Activated CD8-positive, alpha-beta memory T cell treated with anti-CD3 and anti-CD28 coated beads for 24 hours (primary cell): ENCODE results near the gene FBXO15.

ENCODE experiments used
- DNase-seq: peaks from one replicate; pipeline ENCODE4 v3.0.0-alpha.2; 2020

The FBXO15 gene

GRCh38 chr18:74152857-74153256 is 5.2 kb upstream of the FBXO15 start:
- DNase-seq = no peak

GRCh38 chr18:74152270-74152669 is 4.6 kb upstream of the FBXO15 start:
- DNase-seq = no peak

GRCh38 chr18:74149878-74150277 is 2.2 kb upstream of the FBXO15 start:
- DNase-seq = no peak

DNA sequence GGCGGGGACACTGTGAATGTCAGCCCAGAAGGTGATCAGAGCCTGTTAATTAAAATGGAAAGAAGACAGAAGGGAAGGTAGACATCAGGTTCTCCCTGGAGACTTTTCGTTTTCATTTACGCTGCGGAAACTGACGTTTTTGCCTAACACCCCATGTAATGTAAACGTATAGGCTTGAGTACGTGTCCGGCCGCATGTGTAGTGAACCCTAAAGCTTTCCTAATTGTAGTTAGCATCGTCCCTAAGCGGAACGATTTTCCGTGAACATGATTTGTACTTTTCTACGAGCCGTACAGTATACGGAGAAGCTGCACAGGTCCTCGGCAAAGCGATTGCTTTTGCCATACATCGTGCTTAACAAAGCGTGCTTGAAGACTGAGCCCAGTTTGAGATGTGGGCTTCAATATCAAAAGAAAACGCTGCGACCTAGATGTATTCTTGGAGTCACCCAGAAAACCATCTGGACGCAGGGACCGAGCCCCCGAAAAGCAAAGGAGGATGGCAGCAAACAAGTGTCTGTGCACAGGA is 973 bp upstream of the FBXO15 start:
- no peak for DNase-seq

DNA sequence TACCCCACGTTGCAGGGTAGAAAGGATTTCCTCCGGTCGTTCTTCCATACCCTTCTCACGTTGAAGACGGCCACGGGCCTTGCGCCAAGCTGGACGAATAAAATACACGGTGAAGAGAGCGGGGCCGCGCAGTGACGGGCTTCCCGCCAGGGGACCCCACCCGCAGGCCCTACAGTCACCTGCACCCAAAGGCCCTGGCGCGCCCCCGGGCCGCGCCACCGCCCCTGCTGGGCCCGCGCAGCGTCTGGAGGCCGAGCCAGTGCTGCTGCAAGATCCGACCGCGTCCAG is 199 bp downstream of the FBXO15 start:
- no peak for DNase-seq

- no peak for DNase-seq
These were observed 878 bp downstream of the FBXO15 start for GRCh38 chr18:74146756-74147155.

- DNase-seq = no peak
These were observed 5.4 kb downstream of the FBXO15 start for GRCh38 chr18:74142252-74142651.

DNA sequence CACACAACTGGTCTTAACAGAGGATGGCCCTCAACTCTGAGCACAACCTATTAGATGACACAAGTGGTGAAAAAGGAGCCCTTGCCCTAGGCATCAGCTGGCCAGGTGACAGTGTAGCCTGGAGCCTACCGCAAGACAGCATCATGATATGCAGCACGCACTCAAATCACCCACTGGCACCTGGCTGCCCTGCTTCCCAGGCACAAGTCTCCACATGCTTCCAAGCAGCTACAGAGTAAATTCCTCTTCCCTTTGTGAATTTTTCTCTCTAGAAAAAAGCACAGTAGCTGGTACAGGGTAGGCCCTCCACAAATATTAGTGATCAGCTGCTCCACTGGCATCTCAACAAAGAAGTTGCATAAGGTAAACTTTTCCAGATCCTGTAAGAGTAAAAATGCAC is 6.0 kb downstream of the FBXO15 start:
- DNase-seq = no peak

GRCh38 chr18:74140582-74140981 is 7.1 kb downstream of the FBXO15 start:
- no peak for DNase-seq

- no peak for DNase-seq
These were observed 7.7 kb downstream of the FBXO15 start for GRCh38 chr18:74139888-74140287.

DNA sequence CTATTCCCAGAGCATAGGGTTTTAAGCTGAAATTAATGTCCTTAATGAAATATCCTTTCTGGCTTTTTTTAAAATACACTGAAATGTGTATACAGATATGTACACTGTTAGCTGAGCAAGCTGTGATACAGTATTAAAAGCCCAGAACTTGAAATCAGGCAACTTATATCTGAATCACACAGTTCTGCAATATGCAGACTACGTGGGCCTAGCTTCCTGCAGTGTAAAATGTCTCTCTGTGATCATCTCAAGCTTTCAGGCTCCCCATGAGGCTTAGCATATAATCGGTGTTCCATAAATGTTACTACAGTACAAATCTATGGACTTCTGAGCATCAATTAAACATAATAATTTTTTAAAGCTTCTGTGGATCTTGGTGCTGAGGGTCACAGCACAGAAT is 8.2 kb downstream of the FBXO15 start:
- no peak for DNase-seq

GRCh38 chr18:74137920-74138538 is 9.6 kb downstream of the FBXO15 start:
- no peak for DNase-seq

DNA sequence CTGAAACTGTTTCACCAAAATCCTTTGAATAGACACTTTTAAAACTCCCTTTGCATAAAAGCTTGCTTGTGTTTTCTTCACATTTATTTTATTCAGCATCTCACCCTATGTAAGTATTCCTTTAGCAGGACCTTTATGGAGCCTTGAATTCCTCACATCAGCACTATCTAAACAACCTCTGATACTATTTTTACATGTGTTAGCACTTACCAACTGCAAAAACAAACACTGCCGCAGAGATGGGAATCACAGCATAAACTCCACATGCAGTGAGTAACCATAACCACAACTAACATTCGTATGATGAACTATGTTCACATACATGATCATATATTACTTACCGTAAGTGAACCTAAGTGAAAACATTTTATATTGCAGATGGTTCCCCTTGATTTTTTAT is 15.4 kb downstream of the FBXO15 start:
- no peak for DNase-seq

DNA sequence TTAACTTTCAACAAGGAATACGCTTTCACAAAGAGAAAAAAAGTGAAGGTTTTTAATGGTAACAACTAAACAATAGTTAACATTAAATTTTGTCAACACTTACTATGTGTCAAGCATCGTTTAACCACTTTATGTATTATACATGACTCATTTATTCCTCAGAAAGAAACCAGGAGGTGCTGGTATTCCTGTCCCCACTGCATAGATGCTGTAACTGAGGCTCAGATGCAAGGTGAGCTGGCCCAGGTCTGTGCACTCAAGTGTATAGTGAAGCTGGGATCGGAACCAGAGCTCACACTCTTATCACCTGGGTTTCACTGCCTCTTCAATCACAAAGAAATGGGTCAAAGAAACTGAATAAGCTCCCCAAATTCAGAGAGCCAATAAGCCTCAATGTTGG is 16.5 kb downstream of the FBXO15 start:
- no peak for DNase-seq

- no peak for DNase-seq
These were observed 19.5 kb downstream of the FBXO15 start for GRCh38 chr18:74128159-74128558.

GRCh38 chr18:74126684-74127655 is 20.7 kb downstream of the FBXO15 start:
- no peak for DNase-seq

DNA sequence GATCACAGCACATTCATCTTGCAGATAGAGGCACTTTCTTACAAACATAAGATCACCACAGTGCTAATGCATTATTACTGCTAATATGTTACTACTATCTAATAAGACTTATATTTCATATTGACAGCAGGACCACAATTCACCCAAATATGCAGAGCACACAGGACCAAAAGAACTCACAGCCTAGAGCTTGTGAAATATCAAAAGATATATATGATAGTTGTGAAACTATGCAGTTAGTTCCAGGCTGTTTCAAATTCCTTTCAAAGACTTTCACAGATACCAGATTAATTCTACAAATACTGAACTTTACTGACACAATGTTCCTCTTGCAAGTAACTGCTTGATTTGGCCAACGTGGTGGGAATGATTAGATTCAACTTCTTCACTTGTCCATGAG is 23.0 kb downstream of the FBXO15 start:
- no peak for DNase-seq

DNA sequence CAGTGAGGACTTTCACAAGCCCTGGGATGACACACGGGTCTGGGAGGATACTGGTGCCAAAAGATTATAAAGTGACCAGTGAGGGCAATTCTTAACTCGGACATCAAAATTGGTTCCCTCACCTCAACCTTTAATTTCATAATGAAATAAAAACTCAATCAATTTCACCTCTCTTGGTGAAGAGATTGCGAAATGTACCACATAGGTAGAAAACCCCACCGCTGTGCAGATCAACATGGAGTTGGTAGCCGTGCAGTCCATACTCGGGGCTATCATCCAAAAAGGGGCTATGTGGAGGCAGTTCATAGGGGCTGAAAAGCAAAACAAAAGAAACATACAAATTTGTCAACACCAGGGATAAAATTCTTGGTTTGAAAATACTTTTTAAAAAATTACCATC is 24.4 kb downstream of the FBXO15 start:
- no peak for DNase-seq

DNA sequence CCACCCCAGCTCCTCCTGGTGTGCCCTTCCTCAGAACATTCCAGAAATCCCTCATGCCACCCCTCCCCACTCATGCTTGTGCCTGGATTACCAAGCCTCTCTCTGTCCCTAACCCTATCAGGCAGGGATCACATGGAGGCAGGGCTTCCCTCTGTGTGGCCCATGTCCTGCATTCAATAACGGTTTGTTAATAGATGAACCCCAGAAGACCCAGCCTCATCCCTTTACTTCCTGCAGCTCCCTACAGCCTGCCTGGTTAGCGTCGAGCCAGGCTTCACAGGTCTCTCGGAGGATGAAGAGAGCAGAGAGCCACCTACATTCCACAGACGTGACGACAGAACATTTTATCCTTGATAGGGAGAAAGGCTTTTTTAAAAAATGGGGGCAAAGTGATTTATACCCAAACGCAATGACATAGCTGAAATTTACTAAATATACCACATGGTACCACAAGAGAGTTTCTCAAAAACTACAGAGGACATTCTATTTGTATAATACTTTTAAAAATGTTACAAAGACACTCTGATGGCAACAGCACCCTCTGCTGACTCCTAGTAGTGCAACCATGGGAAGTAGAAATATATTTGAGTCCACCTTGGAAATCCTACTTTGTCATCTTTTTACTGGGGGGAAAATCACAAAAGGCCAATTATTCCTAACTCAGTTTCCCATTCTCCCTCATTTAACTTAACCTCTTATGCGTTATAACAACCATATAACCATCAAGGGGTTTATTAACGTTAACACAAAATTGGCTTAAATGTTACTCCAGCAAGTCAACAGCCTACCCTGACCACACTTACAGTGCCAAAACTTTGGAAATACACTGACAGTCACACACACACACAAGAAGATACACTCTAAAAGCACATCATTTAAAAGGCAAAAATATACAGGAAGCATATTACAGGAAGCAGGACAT is 30.7 kb downstream of the FBXO15 start:
- DNase-seq = no peak

- DNase-seq = no peak
These were observed 32.6 kb downstream of the FBXO15 start for GRCh38 chr18:74115046-74115445.

DNA sequence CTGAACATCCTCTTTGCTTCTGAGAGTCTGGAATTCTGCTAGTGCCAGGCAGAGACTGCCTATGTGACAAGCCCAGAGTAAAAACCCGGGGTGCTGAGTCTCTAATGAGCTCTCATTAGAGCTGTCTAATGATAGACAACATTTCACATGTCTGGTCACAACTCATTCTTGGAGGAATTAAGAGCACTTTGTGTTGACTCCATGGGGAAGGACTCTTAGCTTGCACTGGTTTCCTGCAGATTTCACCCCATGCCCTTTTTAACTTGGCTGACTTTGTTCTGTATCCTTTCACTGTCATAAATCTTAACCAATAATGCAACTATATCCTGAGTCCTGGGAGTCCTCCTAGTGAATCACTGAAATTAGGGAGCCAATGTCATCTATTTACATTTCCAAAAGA is 33.5 kb downstream of the FBXO15 start:
- DNase-seq = no peak

DNA sequence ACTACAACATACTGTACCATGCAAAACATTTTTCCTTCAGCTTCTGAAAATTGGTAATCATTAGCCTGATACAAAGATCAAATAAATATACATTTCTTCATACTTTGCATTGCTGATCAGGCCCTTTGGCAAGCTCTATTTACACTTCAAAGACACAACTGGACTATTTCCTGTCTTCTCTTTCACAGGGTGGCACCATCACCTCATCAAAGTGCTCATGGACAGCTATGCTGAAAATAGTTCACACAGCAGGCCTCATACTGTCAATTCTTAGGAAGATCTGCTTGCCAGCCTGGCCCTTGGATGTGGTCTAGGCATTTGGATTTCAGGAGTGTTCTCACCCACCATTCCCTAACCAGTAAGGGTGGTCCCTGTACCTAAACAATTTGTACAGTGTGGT is 33.9 kb downstream of the FBXO15 start:
- no peak for DNase-seq

- no peak for DNase-seq
These were observed 36.7 kb downstream of the FBXO15 start for GRCh38 chr18:74110976-74111375.
